ENCODE measurements around the gene CARS2.
A peak's percentile ranks its signal among the peaks of the same experiment; 100 is the strongest.
"Not testable (repeated sequence)": the region's sequence is repeated elsewhere in the genome, so short reads cannot be mapped to it uniquely, and the experiment has no call there.

CARS2 gene

DNA sequence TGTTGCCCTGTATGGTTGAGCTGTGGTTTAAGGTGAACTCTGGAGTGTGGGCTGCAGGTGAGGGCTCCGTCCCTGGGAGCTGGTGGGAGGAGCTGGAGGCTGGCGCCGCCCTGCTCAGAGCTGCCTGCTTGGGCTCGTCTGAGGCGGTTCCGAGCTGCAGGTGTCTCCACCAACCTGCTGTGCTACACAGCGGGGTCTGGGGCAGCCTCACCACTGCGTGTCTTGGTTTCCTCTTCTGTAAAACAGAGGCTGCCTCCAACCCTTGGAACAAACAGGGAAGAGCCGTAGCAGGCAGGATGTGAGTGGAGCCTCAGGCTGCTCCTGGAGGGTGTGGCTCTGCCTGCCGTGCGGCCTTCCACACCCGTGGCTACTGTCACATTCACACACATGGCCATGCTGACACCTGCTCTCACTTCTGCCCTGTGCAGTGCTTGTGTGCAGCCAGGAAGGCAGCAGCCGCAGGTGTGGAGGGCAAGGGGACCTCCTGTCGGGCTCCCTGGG is 69.2 kb downstream of the CARS2 start:
- no peak for DNase-seq

DNA sequence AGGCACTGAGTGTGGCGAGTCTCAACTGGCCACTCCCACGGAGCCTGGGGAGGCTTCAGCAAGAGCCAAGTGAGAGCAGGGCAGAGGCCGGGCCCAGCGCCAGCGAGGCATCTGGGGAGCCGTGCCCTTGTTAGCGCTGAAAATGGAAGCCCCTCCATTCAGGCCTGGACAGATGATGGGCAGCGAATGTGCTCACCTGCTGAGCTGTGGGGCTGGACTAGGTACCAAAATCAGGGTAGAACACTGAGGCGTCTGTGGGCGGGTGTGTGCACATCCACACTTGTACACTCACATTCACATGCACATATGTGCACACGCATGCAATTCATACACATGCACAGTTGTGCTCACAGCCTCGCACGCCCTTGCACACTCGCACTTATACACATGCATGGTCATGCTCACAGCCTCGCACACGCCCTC is 69.9 kb downstream of the CARS2 start:
- no peak for DNase-seq

DNA sequence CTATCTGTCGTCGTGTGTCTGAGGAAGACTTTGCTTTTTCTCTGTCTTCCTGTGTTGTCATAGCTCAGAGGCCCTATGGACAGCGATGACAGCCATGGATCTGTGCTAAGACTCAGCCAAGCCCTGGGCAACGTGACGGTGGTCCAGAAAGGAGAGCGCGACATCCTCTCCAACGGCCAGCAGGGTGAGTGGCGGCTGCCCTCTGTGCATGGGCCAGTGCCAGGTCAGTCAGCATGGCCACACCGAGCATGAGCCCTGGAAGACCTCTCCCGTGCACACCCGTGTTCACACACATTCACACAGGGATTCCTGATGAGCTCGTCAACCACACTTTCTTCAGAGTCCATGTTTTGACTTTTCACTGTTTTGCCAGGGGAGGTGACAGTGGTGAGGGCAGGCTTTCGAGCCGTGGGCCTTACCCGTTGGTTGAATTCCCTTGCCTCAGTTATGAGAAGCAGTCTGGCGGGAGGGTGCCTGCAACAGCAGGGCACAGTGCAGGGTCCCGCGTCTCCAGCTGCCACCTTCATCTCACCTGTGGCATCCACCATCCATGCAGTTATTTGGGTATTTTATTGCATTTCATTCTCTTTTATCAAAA is 70.4 kb downstream of the CARS2 start:
- no peak for DNase-seq

DNA sequence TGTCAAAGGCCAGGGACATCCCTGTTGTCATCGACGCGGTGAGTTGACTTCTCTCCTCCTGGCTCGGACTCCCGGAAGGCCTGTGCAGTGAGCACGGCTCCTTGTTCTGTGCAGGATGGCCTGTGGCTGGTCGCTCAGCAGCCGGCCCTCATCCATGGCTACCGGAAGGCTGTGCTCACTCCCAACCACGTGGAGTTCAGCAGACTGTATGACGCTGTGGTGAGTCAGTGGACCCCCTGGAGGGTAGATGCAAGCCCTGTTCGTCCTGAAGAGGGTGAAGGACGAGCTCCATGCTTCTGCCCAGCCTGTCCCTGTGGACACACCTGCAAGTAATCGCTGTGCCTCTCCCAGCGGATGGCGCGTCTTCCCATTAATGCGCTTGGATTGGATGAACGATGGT is 71.4 kb downstream of the CARS2 start:
- no peak for DNase-seq

DNA sequence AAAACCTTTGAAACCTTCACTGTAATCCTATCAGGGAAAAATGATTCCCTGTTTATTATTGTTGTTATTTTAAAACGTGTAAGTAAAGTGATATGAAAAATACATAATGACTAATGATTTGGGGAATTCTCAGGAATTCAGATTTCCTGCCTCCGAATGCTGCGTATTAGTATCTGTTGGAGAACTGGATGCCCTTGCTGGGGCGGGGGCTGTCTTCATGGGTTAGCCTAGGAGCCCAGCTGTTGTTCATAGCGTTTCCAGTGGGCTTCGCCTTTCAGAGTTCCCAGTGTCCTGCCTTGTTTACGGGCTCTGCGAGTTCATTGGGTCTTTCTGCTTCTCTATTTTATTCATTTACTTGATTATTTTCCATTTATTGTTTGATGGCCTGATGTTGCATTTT is 72.1 kb downstream of the CARS2 start:
- no peak for DNase-seq

DNA sequence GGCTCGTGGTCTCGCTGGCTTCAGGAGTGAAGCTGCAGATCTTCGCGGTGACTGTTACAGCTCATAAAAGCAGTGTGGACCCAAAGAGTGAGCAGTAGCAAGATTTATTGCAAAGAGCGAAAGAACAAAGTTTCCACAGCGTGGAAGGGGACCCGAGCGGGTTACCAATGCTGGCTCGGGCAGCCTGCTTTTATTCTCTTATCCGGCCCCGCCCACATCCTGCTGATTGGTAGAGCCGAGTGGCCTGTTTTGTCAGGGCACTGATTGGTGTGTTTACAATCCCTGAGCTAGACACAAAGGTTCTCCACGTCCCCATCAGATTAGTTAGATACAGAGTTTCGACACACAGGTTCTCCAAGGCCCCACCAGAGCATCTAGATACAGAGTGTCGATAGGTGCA is 73.7 kb downstream of the CARS2 start:
- DNase-seq: not testable (repeated sequence)

DNA sequence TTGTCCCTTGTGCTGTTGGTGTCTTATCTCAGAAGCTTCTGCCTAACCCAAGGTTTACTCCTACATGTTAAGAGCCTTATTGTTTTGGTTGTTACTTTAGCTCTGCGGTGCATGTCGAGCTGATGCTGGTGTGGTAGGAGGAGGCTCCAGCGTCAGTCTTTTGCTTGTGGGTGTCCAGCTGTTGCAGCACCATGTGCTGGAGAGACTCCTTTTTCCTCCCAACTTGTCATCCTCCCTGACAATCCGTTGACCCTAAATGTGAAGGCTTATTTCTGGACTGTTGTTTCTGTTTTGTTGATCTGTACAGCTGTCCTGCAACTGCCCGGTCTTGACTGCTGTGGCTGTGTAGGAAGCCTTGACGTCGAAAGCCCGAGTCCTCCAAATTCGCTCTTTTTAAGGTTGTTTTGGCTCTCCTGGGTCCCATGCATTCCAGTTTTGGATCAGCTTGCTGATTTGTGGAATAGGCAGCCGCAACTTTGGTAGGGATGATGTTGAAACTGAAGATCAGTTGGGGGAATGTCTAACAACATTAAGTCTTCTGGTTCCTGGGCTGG is 75.3 kb downstream of the CARS2 start:
- no peak for DNase-seq

DNA sequence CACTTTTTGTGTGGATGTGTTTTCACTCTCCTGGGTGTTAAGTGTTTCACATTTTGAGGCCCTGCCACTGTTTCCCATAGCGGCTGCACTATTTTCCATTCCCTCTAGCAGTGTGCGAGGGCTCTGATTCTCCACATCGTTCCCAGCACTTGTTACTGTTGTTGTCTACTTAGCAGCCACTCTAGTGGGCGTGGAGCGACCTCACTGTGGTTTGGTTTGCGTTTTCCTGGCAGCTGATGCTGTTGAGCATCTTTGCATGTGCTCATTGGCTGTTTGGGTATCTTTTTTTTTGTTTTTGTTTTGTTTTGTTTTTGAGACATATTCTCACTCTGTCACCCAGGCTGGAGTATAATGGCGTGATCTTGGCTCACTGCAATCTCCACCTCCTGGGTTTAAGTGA is 76.2 kb downstream of the CARS2 start:
- DNase-seq: peak in 1 of 2 donors; percentile 46

DNA sequence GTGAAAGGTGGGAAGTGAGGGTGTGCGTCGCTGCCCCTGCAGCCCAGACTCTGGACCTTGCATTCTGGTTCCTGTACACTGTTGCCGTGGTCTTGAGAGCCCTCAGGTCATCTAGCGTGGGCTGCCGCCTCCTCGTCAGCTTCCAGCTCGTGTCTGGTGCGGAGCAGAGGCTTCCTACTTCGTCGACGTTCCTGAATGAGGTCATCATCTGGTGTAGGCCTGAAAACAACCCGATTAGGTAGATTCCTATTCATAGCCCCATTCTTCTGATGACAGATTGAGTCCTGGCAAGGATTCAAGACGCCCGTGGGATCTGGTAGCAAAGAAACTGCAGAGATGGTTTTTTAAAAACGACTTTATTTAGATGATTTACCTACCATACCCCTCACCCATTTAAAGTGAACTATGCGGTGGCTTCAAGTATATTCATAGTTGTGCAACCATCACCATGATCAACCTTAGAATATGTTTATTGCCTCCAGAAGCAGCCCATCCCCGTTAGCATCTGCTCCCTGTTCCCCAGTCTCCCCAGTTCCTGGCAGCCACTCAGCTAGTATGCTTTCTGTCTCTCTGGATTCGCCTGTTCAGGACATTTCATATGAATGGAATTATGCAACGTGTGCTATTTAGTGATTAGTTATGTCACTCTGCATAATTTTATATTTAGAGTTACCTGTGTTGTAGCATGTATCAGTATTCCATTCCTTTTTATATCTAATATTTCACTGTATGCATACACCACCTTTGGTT is 76.8 kb downstream of the CARS2 start:
- no peak for DNase-seq

DNA sequence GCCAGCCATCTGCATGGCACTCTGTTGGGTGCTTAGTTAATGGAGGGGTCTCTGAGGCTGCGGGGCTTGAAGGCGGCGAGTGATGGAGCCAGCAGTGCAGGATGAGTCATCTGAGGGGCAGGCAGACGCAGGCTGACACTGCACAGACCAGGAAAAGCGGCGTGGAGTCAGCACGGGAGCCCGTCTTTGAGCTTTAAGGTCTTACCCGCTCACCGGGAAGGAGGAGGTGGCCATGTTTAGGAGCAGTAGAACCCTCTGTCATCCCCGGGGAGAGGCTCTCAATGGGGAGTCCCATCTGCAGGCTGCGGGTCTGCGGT is 77.5 kb downstream of the CARS2 start:
- DNase-seq: no peak

DNA sequence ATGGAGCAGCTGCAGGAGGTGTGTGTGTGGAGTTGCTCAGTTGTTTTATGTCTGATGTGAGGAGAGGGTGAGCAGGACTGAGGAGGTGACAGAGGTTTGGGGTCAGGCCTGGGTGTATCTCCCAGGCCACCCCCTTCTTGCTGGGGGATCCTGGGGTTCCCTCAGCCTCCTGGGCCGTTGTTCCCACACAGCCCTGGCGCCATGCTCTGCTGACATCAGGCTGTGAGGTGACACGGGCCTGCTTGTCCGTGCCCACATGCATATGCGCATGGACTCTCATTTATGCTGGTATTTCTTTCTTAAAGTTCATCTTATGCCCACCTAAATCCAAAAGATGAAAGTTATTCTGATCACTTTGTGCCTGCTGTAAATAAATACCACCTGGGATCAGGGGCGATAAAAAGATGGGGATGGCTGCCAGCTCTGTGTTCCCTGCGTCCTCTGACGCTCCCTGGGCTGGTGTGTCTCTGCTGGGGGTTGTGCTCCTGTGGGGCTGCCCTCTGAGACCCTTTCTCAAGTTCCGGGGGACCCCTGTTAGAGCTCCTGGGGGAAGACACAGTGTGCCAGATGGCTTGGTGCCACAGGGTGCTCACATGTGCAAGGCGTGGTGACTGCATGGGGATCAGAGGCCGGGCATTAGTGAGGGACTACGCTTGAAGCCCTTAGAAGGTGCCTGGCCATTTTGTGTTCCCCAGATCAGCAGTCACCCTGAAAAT is 78.0 kb downstream of the CARS2 start:
- no peak for DNase-seq

DNA sequence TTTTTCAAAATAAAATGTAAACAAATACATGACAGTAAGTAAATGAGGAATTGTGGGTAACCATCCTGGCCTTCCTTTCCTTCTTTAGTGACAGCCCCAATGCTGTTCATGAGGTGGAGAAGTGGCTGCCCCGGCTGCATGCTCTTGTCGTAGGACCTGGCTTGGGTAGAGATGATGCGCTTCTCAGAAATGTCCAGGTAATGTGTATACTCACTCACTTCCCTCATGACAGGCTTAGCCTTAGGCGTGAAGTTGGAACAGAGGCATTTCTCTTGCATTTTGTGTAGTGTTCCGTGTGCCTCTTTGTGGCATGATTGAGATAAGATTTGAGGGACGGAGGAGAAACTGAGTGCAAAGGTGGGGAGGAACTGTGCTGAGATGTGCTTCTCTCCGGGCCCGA is 78.6 kb downstream of the CARS2 start:
- DNase-seq: no peak

DNA sequence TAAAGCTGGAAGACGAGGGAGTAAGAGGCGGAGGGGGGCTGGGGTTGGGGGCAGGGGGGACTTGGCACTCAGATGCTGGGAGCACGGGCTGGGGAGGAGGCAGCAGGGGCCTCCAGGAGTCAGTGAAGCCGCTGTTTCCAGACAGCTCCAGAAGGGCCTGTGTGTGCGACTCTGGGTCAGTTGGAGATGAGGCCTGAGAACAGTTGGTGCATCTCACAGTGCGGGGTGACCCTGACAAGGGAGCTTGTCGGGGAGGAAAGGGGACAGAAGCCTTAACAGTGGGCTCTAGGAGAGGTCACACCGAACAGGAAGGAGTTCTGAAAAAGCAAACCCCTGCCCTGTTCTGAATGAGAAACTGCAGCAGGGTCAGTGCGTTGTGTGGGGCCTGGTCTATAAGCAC is 79.4 kb downstream of the CARS2 start:
- DNase-seq: no peak

DNA sequence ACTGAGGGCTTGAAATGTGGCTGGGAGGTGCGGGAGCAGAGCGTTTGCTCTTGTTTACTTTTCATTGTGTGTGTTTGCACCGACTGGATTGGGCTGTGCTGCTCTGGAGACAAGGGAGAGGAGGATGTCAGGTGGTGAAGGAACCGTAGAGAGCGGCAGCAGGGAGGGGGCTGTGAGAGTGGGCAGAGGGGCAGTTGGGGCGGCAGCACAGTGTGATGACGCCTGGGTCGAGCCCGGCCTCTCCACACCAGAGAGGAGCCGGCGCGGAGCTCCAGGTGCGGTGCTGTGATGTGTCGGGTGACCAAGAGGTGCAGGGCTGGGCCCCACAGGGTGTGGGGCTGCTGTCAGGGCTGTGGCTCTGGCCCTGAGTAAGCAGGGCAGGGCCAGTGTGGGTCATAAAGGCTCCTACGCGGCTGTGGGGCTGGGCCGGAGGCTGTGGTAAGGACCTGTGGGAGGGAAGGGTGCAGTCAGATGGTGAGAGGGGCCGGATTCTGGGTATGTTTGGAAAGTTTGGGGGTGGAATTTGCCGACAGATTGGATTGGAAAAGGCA is 80.1 kb downstream of the CARS2 start:
- no peak for DNase-seq

DNA sequence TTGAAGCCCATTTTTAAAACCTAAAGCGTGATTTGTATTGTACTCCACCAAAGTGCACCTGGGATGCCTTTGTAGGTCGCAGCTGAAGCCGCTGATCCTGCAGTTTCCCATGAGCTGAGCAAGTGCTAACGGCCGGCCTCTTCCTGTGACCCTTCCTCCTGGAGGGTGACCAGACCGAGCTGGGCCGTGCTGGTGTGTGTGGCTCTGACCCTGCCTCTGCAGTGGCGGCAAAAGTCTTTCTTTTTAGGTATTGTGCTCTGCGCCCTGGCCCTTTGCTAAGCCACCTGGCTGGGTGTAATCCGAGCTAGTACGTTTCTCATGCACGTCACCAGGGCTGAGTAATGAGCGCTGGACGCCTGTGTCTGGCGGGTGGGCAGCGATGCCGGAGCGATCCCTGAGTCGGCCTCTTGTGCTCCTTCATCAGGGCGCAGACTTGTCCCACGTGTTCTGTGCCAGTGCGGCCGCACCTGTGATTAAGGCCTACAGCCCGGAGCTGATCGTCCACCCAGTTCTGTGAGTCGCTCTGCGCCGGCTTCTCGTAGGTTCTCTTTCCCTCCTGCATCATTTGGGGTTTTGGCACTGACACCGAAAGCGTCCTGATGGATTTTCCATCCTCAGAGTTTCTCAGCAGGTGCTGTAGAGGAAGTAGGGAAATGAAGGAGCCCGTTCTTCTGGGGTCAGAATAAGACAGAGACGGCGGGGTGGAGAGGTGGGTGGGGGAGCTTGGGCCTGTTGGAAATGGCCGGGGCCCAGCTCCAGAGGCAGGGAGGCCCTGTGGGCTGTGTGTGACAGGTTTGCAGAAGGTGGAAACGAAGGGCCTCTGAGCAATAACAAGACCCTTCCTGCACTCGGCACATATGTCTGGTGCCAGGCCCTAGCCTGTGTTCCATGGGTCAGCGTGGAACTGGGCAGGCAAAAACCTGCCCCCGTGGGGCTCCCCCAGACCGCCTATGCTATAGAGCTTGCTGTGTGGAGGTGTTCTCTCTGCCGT is 80.9 kb downstream of the CARS2 start:
- DNase-seq: no peak

DNA sequence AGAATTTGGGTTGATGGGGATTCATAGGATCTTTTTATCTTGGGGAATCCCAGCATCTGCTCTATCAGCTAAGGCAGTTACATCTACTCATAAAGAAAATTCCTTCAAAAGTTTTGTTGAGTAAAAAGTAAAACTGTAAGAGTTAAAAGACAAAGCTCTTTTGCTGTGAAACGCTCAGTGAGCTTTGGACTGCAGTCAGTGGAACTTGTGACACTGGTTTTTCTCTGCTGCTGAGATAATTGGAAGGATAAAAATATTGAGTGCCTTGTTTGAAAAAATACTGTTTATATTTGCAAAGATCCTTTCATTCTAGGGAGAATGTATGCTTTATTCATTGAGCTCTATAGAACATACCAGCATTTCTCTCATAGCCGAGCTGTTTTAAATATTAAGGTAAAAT is 85.3 kb downstream of the CARS2 start:
- DNase-seq: no peak

DNA sequence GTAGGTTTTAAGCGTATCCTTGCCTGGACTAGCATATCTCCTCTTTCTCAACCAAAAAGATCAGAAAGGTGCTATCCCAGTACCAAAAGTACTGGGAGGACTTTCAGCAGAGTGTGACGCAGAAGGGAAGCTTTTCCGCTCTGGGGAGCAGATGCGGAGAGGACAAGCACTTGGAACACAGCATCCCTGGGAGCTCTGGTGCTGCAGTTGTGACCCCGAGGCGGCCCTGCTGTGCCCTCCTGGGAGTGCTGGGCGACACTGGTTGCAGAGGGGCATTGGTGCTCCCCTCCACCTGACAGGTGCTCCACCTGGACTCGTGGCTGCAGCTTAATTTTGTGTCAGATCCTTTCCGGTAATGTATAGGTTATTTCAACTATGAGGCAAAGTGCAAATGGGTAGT is 87.1 kb downstream of the CARS2 start:
- DNase-seq: no peak

DNA sequence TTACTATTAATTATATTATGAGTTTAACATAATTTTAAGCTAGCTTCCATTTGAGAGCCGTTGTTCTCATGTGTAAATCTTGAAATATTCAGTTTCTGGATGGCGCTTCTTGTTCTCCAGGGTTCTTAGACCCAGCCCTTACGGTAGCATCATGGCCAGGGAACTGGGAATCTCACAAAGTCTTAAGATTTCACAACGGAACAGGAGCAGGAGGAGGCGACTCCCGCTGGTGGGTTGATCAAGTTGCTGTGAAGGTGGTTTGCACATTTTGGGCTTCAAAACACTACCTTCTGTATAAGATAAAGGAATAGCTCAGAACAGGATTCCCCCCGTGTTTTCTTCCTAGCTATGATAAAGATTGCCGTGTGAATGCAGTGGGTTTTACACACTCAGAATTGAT is 87.7 kb downstream of the CARS2 start:
- DNase-seq: no peak

DNA sequence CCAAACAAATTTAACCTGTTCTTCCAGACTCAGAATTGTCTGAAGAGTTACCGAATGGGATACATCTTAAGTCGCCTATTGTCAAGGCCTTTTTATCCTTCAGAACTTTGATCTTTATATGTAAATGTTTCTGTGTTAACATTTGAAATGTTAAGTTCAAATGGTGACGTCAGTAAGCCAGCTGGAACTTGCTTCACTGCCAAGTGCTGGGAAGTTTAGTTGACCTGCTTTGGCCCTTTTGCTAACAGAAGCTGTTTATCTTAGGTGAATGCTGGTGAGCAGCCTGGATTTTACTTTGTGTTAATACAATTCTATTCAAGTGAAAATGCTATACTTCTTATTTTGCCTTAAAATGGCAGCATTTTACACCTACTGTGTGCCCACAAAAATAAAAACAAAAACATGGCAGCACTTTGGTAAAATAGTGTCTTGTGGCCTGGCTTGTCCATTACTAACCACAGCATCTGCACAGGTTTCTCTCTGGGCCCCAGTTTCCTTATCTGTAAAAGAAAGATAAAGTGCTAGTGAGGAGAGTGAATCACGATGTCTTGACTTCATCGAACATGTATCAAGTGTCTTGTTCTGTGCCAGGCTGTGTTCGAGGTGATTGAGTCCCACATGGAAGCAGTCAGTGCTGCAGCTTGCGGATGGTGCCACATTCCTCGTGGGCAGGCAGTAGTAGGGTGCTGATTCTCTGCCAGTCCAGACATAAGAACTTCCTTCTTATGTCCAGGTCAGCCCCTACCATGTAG is 88.4 kb downstream of the CARS2 start:
- no peak for DNase-seq

DNA sequence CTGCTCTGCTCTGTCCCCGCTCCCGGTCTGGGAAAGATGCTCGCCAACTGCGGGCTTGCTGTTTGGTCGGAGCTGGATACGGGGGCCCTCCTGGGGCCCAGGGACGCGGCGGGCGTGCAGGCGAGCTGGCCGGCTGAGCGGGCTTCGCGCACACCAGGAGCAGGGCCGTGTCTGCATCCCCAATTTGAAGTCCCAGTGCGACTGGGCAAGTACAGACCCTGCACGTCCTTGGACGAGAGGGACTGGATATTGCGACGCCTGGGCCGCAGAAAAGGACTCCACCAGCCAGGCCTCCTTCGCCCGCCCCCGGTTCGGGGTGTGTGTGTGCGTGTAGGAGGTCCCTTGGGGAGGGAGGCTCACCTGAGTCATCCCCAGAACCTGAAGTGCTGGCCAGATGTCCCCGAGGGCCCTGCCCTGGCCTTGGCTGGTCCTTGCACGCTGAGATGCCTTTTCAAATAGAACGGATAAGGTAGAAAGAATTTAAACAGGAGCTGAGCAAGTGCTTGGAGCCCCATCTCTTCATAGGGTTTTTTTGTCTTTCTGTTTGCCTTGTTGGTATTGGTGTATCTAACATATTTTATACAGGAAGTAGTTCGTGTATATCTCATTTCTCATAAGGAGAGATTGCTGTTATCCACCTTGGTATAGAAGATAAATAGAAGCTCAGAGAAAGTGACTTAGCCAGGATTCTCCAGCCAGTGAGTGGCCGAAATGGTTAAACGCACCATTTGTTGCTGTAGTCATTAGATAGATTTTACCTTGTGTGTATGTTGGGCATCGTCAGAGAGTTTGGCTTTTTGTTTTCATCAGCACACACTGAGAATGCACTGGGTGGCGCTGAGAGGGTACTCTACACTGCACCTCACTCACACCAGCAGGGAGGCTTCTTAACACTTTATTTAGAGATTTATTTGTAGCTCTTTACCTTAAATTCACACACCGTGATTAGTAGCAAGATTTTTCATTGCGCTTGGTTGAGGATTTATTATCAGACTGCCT is 89.5 kb downstream of the CARS2 start:
- DNase-seq: peak in 1 of 2 donors; percentile 31

Measured in CD4-positive, alpha-beta T cell treated with Interferon alpha-2 for 1 hour (primary cell).